CD4-positive, alpha-beta T cell (primary cell): ENCODE results near the gene CD2AP. TPM values are rescaled to one million over a fixed set of nuclear protein-coding genes. Genes with fewer than 3 reads are reported as not detected.

Experiments used
- ATAC-seq: fragments of 200-7000 bp; cut with Tn5 transposase; one replicate; pipeline ENCODE4 v1.10.0; 2022; ENCODE audit warnings: mild to moderate bottlenecking; ENCODE audit not compliant: poor library complexity
- CTCF ChIA-PET: fragments of 350-600 bp; sonication (Branson Sonifier 250); formaldehyde crosslinking; loops from one replicate; lab custom pipeline; 2021; ENCODE audit warnings: antibody characterized with exemption, inconsistent platforms; lab: Charles Lee
- POLR2A ChIA-PET: fragments of 350-600 bp; sonication (Branson Sonifier 250); formaldehyde crosslinking; loops from one replicate; lab custom pipeline; 2021; ENCODE audit warnings: antibody characterized with exemption, inconsistent platforms; lab: Charles Lee
- DNase-seq, 14 experiments: peaks; one replicate each; pipeline ENCODE4 v3.0.0-alpha.2; 2013 to 2020; ENCODE audit warnings: mixed read lengths in 2 of 14
- H3K27ac ChIP-seq, 2 donors: one replicate each; pipeline versions ENCODE4 v1.5.1 to v1.7.0; 2013; ENCODE audit warnings: low read length in 2 of 2, low read depth in 1 of 2, mild to moderate bottlenecking in 1 of 2
- H3K27me3 ChIP-seq, 2 experiments: 1 replicate in 1 of 2; 2 replicates in 1 of 2; pipeline versions ENCODE4 v1.6.1 to v1.7.0; 2013; ENCODE audit warnings: low read length in 2 of 2, control low read depth in 1 of 2, mild to moderate bottlenecking in 1 of 2, moderate library complexity in 1 of 2; ENCODE audit not compliant: insufficient read depth in 2 of 2, control insufficient read depth in 1 of 2
- H3K36me3 ChIP-seq: one replicate; pipeline ENCODE4 v1.6.1; 2013; ENCODE audit warnings: low read length, control low read depth; ENCODE audit not compliant: insufficient read depth
- H3K4me1 ChIP-seq: one replicate; pipeline ENCODE4 v1.6.1; 2013; ENCODE audit warnings: low read length, control low read depth; ENCODE audit not compliant: insufficient read depth
- H3K4me3 ChIP-seq: one replicate; pipeline ENCODE4 v1.5.1; 2013; ENCODE audit warnings: mild to moderate bottlenecking, low read length, moderate library complexity
- H3K9me3 ChIP-seq, 2 experiments: 1 replicate in 1 of 2; 2 replicates in 1 of 2; pipeline versions ENCODE4 v1.6.1 to v1.7.0; 2013; ENCODE audit warnings: low read length in 2 of 2, mild to moderate bottlenecking in 2 of 2, control low read depth in 1 of 2, moderate library complexity in 1 of 2; ENCODE audit not compliant: control insufficient read depth in 1 of 2, insufficient read depth in 1 of 2
- H3K27ac Mint-ChIP-seq: one replicate; pipeline ENCODE4 v1.8.0; 2020; ENCODE audit warnings: mixed read lengths
- H3K27me3 Mint-ChIP-seq: one replicate; pipeline ENCODE4 v1.8.0; 2021; ENCODE audit warnings: mixed read lengths
- H3K36me3 Mint-ChIP-seq: one replicate; pipeline ENCODE4 v1.8.0; 2021; ENCODE audit warnings: low read depth, mixed read lengths
- H3K4me1 Mint-ChIP-seq: one replicate; pipeline ENCODE4 v1.8.0; 2021; ENCODE audit warnings: low read depth, mixed read lengths
- H3K4me3 Mint-ChIP-seq: one replicate; pipeline ENCODE4 v1.8.0; 2020; ENCODE audit warnings: mild to moderate bottlenecking, mixed read lengths
- H3K9me3 Mint-ChIP-seq: one replicate; pipeline ENCODE4 v1.8.0; 2020; ENCODE audit warnings: mixed read lengths
- intact Hi-C, 2 experiments: fragments of 100-400 bp; cut with DNase I in 1 of 2; cut with micrococcal nuclease in 1 of 2; formaldehyde crosslinking; loops; one replicate each; pipeline versions ENCODE4 v1.15.1 to v1.9.0; 2023 to 2025; cut with DNase I, micrococcal nuclease
- total RNA-seq, 174 experiments: library from RNA in 2 of 174; stranded (reverse) in 2 of 174; gene quantifications; one replicate each; pipeline ENCODE4 v1.2.3 and lab custom pipeline; 2021 to 2026
- TF ChIP-seq, protein P1 (sequence below): fragments of 200-600 bp; IDR thresholded peaks from one replicate; pipeline ENCODE4 v1.8.0; 2022; ENCODE audit warnings: antibody characterized with exemption, mild to moderate bottlenecking

The CD2AP gene
- total RNA-seq, 2 experiments from 2014 or later: 29.4 to 31.3 TPM

DNA sequence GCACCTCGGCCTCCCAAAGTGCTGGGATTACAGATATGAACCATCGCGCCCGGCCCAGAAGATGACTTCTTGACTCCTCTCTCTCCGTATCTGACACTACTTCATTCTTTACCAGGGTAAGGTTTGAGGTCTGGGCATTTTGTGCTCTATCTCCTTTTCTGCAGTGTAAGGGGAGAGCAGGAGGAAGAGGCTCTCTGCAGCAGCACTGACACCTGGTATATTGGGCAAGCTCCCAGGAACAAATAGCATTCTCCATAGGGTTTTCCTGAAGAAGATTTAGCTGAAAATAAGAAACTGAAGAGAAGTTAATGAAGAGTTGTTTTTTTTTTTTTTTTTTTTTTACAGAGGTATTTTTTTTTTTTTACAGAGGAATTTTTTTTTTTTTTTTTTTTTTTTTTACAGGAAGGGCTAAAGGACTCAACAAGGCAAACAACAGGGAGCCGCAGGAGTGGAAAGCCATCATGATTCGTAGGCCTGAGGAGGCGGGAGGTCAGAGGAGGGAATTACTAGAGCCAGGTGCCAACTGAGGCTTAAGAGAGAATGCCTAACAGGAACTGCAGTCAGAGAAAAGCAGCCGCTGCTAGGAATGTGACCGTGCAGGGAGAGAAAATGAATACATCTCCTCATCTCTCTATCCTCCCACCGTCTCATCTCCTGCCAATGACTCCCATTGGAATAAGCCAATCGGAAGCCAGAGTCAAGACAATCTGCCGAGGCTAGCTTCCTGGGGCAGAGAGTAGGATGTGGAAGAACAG lies 186.1 kb downstream of the CD2AP start:
- no peak overlapping the region for H3K4me3 Mint-ChIP-seq
- no peaks in the 10 kb centered on the region for H3K4me1 ChIP-seq
- H3K9me3 ChIP-seq: no peaks in the 10 kb centered on the region
- ATAC-seq: no peak
- peaks cover 0 to 2% of the 10 kb centered on the region in 2 experiments for H3K27me3 ChIP-seq
- H3K36me3 ChIP-seq: no peaks in the 10 kb centered on the region
- no peak overlapping the region for H3K4me3 ChIP-seq
- no peak overlapping the region for H3K27ac ChIP-seq
- H3K27ac Mint-ChIP-seq: no peak overlapping the region
- TF ChIP-seq, protein P1, sequence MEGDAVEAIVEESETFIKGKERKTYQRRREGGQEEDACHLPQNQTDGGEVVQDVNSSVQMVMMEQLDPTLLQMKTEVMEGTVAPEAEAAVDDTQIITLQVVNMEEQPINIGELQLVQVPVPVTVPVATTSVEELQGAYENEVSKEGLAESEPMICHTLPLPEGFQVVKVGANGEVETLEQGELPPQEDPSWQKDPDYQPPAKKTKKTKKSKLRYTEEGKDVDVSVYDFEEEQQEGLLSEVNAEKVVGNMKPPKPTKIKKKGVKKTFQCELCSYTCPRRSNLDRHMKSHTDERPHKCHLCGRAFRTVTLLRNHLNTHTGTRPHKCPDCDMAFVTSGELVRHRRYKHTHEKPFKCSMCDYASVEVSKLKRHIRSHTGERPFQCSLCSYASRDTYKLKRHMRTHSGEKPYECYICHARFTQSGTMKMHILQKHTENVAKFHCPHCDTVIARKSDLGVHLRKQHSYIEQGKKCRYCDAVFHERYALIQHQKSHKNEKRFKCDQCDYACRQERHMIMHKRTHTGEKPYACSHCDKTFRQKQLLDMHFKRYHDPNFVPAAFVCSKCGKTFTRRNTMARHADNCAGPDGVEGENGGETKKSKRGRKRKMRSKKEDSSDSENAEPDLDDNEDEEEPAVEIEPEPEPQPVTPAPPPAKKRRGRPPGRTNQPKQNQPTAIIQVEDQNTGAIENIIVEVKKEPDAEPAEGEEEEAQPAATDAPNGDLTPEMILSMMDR: no peak
- no peaks in the 10 kb centered on the region for H3K36me3 Mint-ChIP-seq
- no peaks in the 10 kb centered on the region for H3K9me3 Mint-ChIP-seq
- intact Hi-C loops: no loop called here
- no peaks in the 10 kb centered on the region for H3K4me1 Mint-ChIP-seq
- ChIA-PET POLR2A (no interaction called here), CTCF (no interaction called here)
- H3K27me3 Mint-ChIP-seq: peaks cover 37% of the 10 kb centered on the region
- no peak for DNase-seq

DNA sequence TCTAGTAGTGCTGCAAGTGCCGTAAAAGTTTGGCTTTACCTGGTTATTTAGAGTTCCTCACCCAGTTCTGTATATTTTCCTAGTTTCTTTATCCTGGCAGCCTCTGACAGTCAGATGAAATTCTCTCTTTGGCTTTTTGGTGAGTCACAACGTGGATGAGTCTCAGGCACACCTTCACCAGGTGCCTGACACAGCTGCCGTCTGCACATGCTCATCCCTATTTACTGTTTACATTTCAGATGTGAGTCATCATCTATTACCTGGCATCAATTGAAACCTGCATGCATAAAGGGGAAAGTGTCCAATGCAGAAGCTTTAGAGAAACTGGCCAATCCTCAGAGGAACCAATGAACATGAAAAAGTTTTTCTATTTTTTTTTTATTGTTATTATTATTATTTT lies 187.5 kb downstream of the CD2AP start:
- ChIA-PET POLR2A (no interaction called here), CTCF (no interaction called here)
- Histone ChIP-seq H3K4me3 (no peak overlapping the region), H3K27me3 (peaks cover 0 to 4% of the 10 kb centered on the region in 2 experiments), H3K4me1 (no peaks in the 10 kb centered on the region), H3K27ac (no peak overlapping the region), H3K9me3 (no peaks in the 10 kb centered on the region), H3K36me3 (no peaks in the 10 kb centered on the region)
- no peaks in the 10 kb centered on the region for H3K36me3 Mint-ChIP-seq
- ATAC-seq (no peak), DNase-seq (no peak)
- TF ChIP-seq, protein P1: no peak
- no peaks in the 10 kb centered on the region for H3K4me1 Mint-ChIP-seq
- intact Hi-C loops: no loop called here
- peaks cover 50% of the 10 kb centered on the region for H3K27me3 Mint-ChIP-seq
- no peaks in the 10 kb centered on the region for H3K9me3 Mint-ChIP-seq
- no peak overlapping the region for H3K4me3 Mint-ChIP-seq
- no peak overlapping the region for H3K27ac Mint-ChIP-seq

DNA sequence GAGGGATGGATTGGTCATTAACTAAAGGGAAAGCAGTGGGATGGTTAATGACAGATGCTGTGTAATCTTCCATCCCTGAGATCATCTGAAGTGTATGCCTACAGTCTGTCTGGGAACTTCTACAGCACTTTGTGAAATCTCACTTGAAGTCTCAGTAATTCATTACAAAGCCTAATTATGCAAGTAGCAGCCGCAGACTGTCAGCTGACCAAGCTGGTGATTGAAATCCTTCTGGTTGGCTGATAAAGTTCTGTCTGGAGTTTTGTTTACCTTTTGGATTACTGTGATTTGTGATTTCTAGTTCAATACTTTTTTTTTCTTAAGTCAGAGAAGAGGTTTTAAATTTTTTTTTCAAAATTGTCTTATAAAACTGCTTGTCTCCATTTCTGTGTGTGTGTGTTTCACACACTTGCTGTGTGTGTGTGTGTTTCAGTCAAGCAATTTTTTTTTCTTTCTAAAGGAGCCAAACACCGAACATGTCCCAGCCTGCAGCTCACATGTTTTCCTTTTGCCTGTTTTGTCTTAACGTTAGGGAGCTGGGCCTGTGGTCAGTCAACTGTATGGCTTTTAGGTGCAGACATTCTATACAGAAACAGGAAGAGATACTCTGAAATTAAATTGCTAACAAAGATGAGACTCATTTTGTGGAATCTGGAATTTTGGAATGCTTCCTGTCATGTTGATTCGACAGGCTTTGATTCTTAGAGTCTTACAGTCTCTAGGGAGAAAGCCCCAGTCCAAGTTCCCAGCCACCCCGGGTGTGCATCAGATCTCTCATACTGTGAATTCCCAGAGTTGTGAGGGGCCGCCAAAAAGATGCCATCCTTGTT lies 192.3 kb downstream of the CD2AP start:
- TF ChIP-seq, protein P1: no peak

More for the DNA sequence above, 192.3 kb downstream of the CD2AP start:
- no peak for DNase-seq
- no peaks in the 10 kb centered on the region for H3K36me3 Mint-ChIP-seq
- ChIA-PET POLR2A (no interaction called here), CTCF (no interaction called here)
- intact Hi-C loops: no loop called here
- Histone ChIP-seq H3K27me3 (peaks cover 0 to 4% of the 10 kb centered on the region in 2 experiments), H3K27ac (no peak overlapping the region), H3K4me1 (no peaks in the 10 kb centered on the region), H3K9me3 (no peaks in the 10 kb centered on the region), H3K36me3 (no peaks in the 10 kb centered on the region), H3K4me3 (no peak overlapping the region)
- no peak overlapping the region for H3K4me3 Mint-ChIP-seq
- no peak for ATAC-seq
- H3K27ac Mint-ChIP-seq: no peak overlapping the region
- H3K9me3 Mint-ChIP-seq: no peaks in the 10 kb centered on the region
- peaks cover 55% of the 10 kb centered on the region for H3K27me3 Mint-ChIP-seq
- no peaks in the 10 kb centered on the region for H3K4me1 Mint-ChIP-seq
